BLaER1 (cell line): ENCODE data around the gene GSTP1.
A peak's percentile ranks its signal among the peaks of the same experiment; 100 is the strongest.

Experiments
- H3K27ac ChIP-seq: shearing (Covaris generic); formaldehyde crosslinking; 2 replicates; pipeline ENCODE4 v1.8.1; 2022
- H3K27me3 ChIP-seq: shearing (Covaris generic); formaldehyde crosslinking; 2 replicates; pipeline ENCODE4 v1.8.1; 2022
- H3K36me3 ChIP-seq: shearing (Covaris generic); formaldehyde crosslinking; 2 replicates; pipeline ENCODE4 v1.8.1; 2022
- H3K4me1 ChIP-seq: shearing (Covaris generic); formaldehyde crosslinking; 2 replicates; pipeline ENCODE4 v1.8.1; 2022
- H3K4me2 ChIP-seq: shearing (Covaris generic); formaldehyde crosslinking; 2 replicates; pipeline ENCODE4 v1.8.1; 2022
- H3K4me3 ChIP-seq: shearing (Covaris generic); formaldehyde crosslinking; 2 replicates; pipeline ENCODE4 v1.8.1; 2022
- H3K9ac ChIP-seq: shearing (Covaris generic); formaldehyde crosslinking; 2 replicates; pipeline ENCODE4 v1.8.1; 2022
- H3K9me3 ChIP-seq: shearing (Covaris generic); formaldehyde crosslinking; 2 replicates; pipeline ENCODE4 v1.8.1; 2022
- H4K20me1 ChIP-seq: shearing (Covaris generic); formaldehyde crosslinking; 2 replicates; pipeline ENCODE4 v1.8.1; 2022
- Cebpa-rat ChIP-seq: shearing (Covaris generic); IDR thresholded peaks from 2 replicates; pipeline ENCODE4 v1.8.1; 2022

The GSTP1 gene

GRCh38 chr11:67631411-67631810, 47.8 kb downstream of the GSTP1 start:
- Histone ChIP-seq H3K9me3 (no peaks in the 10 kb centered on the region), H3K4me3 (no peak overlapping the region), H3K36me3 (no peaks in the 10 kb centered on the region), H3K9ac (peak overlapping the region; percentile 78; the same call in 1 of the 2 replicates), H3K4me2 (peak overlapping the region; percentile 88), H3K27ac (0 out of 2 replicates have a peak overlapping the region, but pooled peaks have one; percentile 22), H3K27me3 (no peaks in the 10 kb centered on the region), H4K20me1 (no peaks in the 10 kb centered on the region), H3K4me1 (peaks cover 37% of the 10 kb centered on the region)
- no peak for TF ChIP-seq Cebpa-rat

- H3K9me3 ChIP-seq = no peaks in the 10 kb centered on the region
- no peak overlapping the region for H3K4me3 ChIP-seq
- H3K36me3 ChIP-seq = no peaks in the 10 kb centered on the region
- no peaks in the 10 kb centered on the region for H4K20me1 ChIP-seq
- no peak overlapping the region for H3K9ac ChIP-seq
- no peak for TF ChIP-seq Cebpa-rat
- peaks cover 37% of the 10 kb centered on the region for H3K4me1 ChIP-seq
- H3K4me2 ChIP-seq = peak overlapping the region; percentile 34; the same call in 1 of the 2 replicates
- 0 out of 2 replicates have a peak overlapping the region, but pooled peaks have one; percentile 22 for H3K27ac ChIP-seq
- no peaks in the 10 kb centered on the region for H3K27me3 ChIP-seq
Measured at GRCh38 chr11:67631853-67632174, 48.2 kb downstream of the GSTP1 start.

- Histone ChIP-seq H3K4me3 (no peak overlapping the region), H3K36me3 (no peaks in the 10 kb centered on the region), H4K20me1 (no peaks in the 10 kb centered on the region), H3K4me2 (peak overlapping the region; percentile 34), H3K9ac (peak overlapping the region; percentile 41; the same call in 1 of the 2 replicates), H3K9me3 (no peaks in the 10 kb centered on the region), H3K4me1 (peaks cover 37% of the 10 kb centered on the region), H3K27me3 (no peaks in the 10 kb centered on the region), H3K27ac (peak overlapping the region; percentile 22; the same call in 1 of the 2 replicates)
- no peak for TF ChIP-seq Cebpa-rat
Measured at GRCh38 chr11:67632175-67632981, 48.8 kb downstream of the GSTP1 start.

GRCh38 chr11:67632982-67633755, 49.6 kb downstream of the GSTP1 start:
- Histone ChIP-seq H3K4me1 (peaks cover 37% of the 10 kb centered on the region), H3K36me3 (no peaks in the 10 kb centered on the region)

GRCh38 chr11:67633758-67634365, 50.2 kb downstream of the GSTP1 start:
- peaks cover 32% of the 10 kb centered on the region for H3K4me1 ChIP-seq
- H3K27ac ChIP-seq = no peak overlapping the region
- no peaks in the 10 kb centered on the region for H3K36me3 ChIP-seq
- H4K20me1 ChIP-seq = no peaks in the 10 kb centered on the region
- H3K9me3 ChIP-seq = no peaks in the 10 kb centered on the region
- H3K9ac ChIP-seq = no peak overlapping the region
- H3K4me2 ChIP-seq = no peak overlapping the region
- H3K4me3 ChIP-seq = no peak overlapping the region
- H3K27me3 ChIP-seq = no peaks in the 10 kb centered on the region
- no peak for TF ChIP-seq Cebpa-rat

More at GRCh38 chr11:67632982-67633755, 49.6 kb downstream of the GSTP1 start:
- H3K27me3 ChIP-seq = no peaks in the 10 kb centered on the region
- H3K4me3 ChIP-seq = no peak overlapping the region
- H3K9me3 ChIP-seq = no peaks in the 10 kb centered on the region
- H4K20me1 ChIP-seq = no peaks in the 10 kb centered on the region
- 0 out of 2 replicates have a peak overlapping the region, but pooled peaks have one; percentile 41 for H3K9ac ChIP-seq
- TF ChIP-seq Cebpa-rat = no peak
- H3K27ac ChIP-seq = peak overlapping the region; percentile 22; the same call in 1 of the 2 replicates
- H3K4me2 ChIP-seq = peak overlapping the region; percentile 34

GRCh38 chr11:67634366-67635230, 51.0 kb downstream of the GSTP1 start:
- no peak for TF ChIP-seq Cebpa-rat
- no peak overlapping the region for H3K4me3 ChIP-seq
- H3K4me1 ChIP-seq = peaks cover 25% of the 10 kb centered on the region
- H3K4me2 ChIP-seq = no peak overlapping the region
- no peak overlapping the region for H3K27ac ChIP-seq
- H4K20me1 ChIP-seq = no peaks in the 10 kb centered on the region
- H3K9me3 ChIP-seq = no peaks in the 10 kb centered on the region
- no peaks in the 10 kb centered on the region for H3K36me3 ChIP-seq
- no peaks in the 10 kb centered on the region for H3K27me3 ChIP-seq
- no peak overlapping the region for H3K9ac ChIP-seq

GRCh38 chr11:67635231-67635521, 51.6 kb downstream of the GSTP1 start:
- Histone ChIP-seq H3K4me2 (no peak overlapping the region), H3K9ac (no peak overlapping the region), H3K36me3 (no peaks in the 10 kb centered on the region), H3K27ac (no peak overlapping the region), H3K4me1 (peaks cover 25% of the 10 kb centered on the region), H4K20me1 (no peaks in the 10 kb centered on the region), H3K27me3 (no peaks in the 10 kb centered on the region), H3K9me3 (no peaks in the 10 kb centered on the region), H3K4me3 (no peak overlapping the region)
- no peak for TF ChIP-seq Cebpa-rat
